Measurements from ENCODE around the gene TET2.
"Not testable (repeated sequence)": the region's sequence is repeated elsewhere in the genome, so short reads cannot be mapped to it uniquely, and the experiment has no call there.

The TET2 gene

DNA sequence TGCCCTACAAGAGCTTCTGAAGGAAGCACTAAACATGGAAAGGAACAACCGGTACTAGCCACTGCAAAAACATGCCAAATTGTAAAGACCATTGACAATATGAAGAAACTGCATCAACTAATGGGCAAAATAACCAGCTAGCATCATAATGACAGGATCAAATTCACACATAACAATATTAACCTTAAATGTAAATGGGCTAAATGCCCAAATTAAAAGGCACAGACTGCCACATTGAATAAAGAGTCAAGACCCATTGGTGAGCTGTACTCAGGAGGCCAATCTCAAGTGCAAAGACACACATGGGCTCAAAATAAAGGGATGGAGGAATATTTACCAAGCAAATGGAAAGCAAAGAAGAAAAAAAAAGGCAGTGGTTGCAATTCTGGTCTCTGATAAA lies 152.4 kb downstream of the TET2 start:
- H3K18ac ChIP-seq (ENCODE audit: low read length); H3K9me3 ChIP-seq (replicated peaks in 1 of 2; ENCODE audit: control insufficient read depth in 2 of 2, insufficient read depth in 1 of 2, low read depth in 1 of 2, low read length in 2 of 2); H2BK5ac ChIP-seq (ENCODE audit: low read length); H3K79me1 ChIP-seq (ENCODE audit: low read depth, low read length); H3K4me3 ChIP-seq (ENCODE audit: low read length in 2 of 2); H2AK5ac ChIP-seq (ENCODE audit: low read depth, low read length); H3K4me2 ChIP-seq (ENCODE audit: insufficient read depth, low read length, poor library complexity, severe bottlenecking); H3K23ac ChIP-seq (ENCODE audit: low read depth, low read length, poor library complexity); H3K4ac ChIP-seq (ENCODE audit: low read length); H3K4me1 ChIP-seq (ENCODE audit: control insufficient read depth in 2 of 2, insufficient read depth in 1 of 2, low read depth in 1 of 2, low read length in 2 of 2); H3K27ac ChIP-seq (replicated peaks; ENCODE audit: low read length); H3K36me3 ChIP-seq (replicated peaks in 1 of 2; ENCODE audit: control insufficient read depth in 2 of 2, insufficient read depth in 2 of 2, low read length in 2 of 2); H3K14ac ChIP-seq (ENCODE audit: low read length); H3K9ac ChIP-seq (ENCODE audit: low read depth, low read length, poor library complexity); H2AFZ ChIP-seq (ENCODE audit: low read length); H2BK15ac ChIP-seq (ENCODE audit: low read length); H2BK12ac ChIP-seq (ENCODE audit: low read length); H4K8ac ChIP-seq (ENCODE audit: low read depth, low read length); H4K91ac ChIP-seq (ENCODE audit: low read depth, low read length, poor library complexity); H2BK120ac ChIP-seq (ENCODE audit: low read depth, low read length); DNase-seq (ENCODE audit: low spot score); H3K27me3 ChIP-seq (ENCODE audit: control insufficient read depth in 3 of 3, insufficient read depth in 3 of 3, low read depth in 1 of 3, low read length in 3 of 3): not testable (repeated sequence)
- no CpG with 5 or more reads among the region's 1 CpG for WGBS, 2 donors (ENCODE audit: extremely low coverage in 2 of 2, insufficient read length in 2 of 2, insufficient replicate concordance in 1 of 2)

DNA sequence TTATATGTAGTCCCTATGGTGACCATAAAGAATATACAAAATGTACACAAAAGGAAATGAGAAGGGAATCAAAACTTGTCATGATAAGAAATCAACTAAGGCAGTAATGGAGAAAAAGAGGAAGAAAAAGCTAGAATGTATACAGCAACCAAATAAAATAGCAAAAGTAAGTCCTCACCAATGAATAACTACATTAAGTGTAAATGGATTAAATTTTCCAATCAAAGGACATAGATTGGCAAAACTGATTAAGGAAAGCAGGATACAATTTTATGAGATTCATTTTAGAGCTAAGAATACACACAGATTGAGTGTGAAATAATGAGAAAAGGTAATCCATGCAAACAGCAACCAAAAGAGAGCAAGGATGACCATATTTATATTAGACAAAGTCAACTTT lies 157.4 kb downstream of the TET2 start:
- Histone ChIP-seq H3K27me3 (ENCODE audit: control insufficient read depth in 3 of 3, insufficient read depth in 3 of 3, low read depth in 1 of 3, low read length in 3 of 3) (no peaks in the 10 kb centered on the region), H4K8ac (ENCODE audit: low read depth, low read length) (no peak overlapping the region), H3K27ac (replicated peaks; ENCODE audit: low read length) (no peak overlapping the region), H3K4me2 (ENCODE audit: insufficient read depth, low read length, poor library complexity, severe bottlenecking) (no peak overlapping the region), H3K4me1 (ENCODE audit: control insufficient read depth in 2 of 2, insufficient read depth in 1 of 2, low read depth in 1 of 2, low read length in 2 of 2) (no peaks in the 10 kb centered on the region), H3K9ac (ENCODE audit: low read depth, low read length, poor library complexity) (no peak overlapping the region), H3K79me1 (ENCODE audit: low read depth, low read length) (no peaks in the 10 kb centered on the region), H2BK5ac (ENCODE audit: low read length) (no peak overlapping the region), H2BK120ac (ENCODE audit: low read depth, low read length) (no peak overlapping the region), H2BK15ac (ENCODE audit: low read length) (no peak overlapping the region), H3K4me3 (ENCODE audit: low read length in 2 of 2) (no peak overlapping the region), H3K14ac (ENCODE audit: low read length) (no peak overlapping the region), H3K36me3 (replicated peaks in 1 of 2; ENCODE audit: control insufficient read depth in 2 of 2, insufficient read depth in 2 of 2, low read length in 2 of 2) (no peaks in the 10 kb centered on the region), H4K91ac (ENCODE audit: low read depth, low read length, poor library complexity) (no peak overlapping the region), H2AK5ac (ENCODE audit: low read depth, low read length) (no peak overlapping the region), H2BK12ac (ENCODE audit: low read length) (no peak overlapping the region), H3K9me3 (replicated peaks in 1 of 2; ENCODE audit: control insufficient read depth in 2 of 2, insufficient read depth in 1 of 2, low read depth in 1 of 2, low read length in 2 of 2) (no peaks in the 10 kb centered on the region), H2AFZ (ENCODE audit: low read length) (no peak overlapping the region), H3K4ac (ENCODE audit: low read length) (no peak overlapping the region), H3K18ac (ENCODE audit: low read length) (no peak overlapping the region), H3K23ac (ENCODE audit: low read depth, low read length, poor library complexity) (no peak overlapping the region)
- no peak for DNase-seq (ENCODE audit: low spot score)

DNA sequence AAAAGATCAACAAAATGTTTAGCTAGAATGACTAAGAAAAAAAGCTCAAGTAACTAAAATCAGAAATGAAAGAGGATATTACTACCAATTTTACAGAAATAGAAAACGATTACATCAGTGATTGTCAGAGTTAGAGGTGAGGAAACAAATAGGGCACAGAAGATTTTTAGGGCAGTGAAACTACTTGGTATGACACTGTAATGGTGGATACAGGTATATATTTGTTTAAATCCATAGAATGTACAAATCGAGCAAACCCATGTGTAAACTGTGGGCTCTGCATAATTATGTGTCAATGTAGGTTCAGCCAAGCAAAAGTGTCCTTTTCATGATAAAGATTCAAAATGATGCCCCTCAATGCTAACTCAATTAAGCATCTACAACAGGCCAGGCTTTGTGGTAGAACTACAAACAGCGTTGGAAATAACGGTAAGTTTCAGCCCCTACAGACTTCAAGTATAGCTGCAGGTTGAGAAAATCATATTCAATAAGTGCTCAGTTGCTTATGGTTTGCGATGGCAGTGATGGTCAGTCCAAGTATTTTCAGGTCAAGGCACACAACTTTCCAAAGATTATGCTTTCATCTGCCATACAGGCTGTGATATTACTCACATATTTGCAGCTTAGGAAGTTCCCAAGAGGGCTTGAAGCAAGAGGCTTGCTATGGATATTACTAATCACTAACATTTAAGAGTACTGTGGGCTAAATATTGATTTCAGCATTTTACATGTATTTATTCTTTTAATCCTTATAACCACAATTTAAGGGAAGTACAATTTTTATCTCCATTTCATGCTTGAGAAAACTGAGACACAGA lies 158.6 kb downstream of the TET2 start:
- no peak for DNase-seq (ENCODE audit: low spot score)
- Histone ChIP-seq H3K4ac (ENCODE audit: low read length) (no peak overlapping the region), H3K18ac (ENCODE audit: low read length) (no peak overlapping the region), H3K23ac (ENCODE audit: low read depth, low read length, poor library complexity) (no peak overlapping the region), H3K79me1 (ENCODE audit: low read depth, low read length) (no peaks in the 10 kb centered on the region), H3K9me3 (replicated peaks in 1 of 2; ENCODE audit: control insufficient read depth in 2 of 2, insufficient read depth in 1 of 2, low read depth in 1 of 2, low read length in 2 of 2) (no peaks in the 10 kb centered on the region), H4K8ac (ENCODE audit: low read depth, low read length) (no peak overlapping the region), H2BK12ac (ENCODE audit: low read length) (no peak overlapping the region), H3K27ac (replicated peaks; ENCODE audit: low read length) (no peak overlapping the region), H3K4me2 (ENCODE audit: insufficient read depth, low read length, poor library complexity, severe bottlenecking) (no peak overlapping the region), H3K4me1 (ENCODE audit: control insufficient read depth in 2 of 2, insufficient read depth in 1 of 2, low read depth in 1 of 2, low read length in 2 of 2) (no peaks in the 10 kb centered on the region), H3K9ac (ENCODE audit: low read depth, low read length, poor library complexity) (no peak overlapping the region), H2BK15ac (ENCODE audit: low read length) (no peak overlapping the region), H3K4me3 (ENCODE audit: low read length in 2 of 2) (no peak overlapping the region), H2AK5ac (ENCODE audit: low read depth, low read length) (no peak overlapping the region), H2BK120ac (ENCODE audit: low read depth, low read length) (no peak overlapping the region), H3K14ac (ENCODE audit: low read length) (no peak overlapping the region), H2AFZ (ENCODE audit: low read length) (no peak overlapping the region), H3K36me3 (replicated peaks in 1 of 2; ENCODE audit: control insufficient read depth in 2 of 2, insufficient read depth in 2 of 2, low read length in 2 of 2) (no peaks in the 10 kb centered on the region), H3K27me3 (ENCODE audit: control insufficient read depth in 3 of 3, insufficient read depth in 3 of 3, low read depth in 1 of 3, low read length in 3 of 3) (no peaks in the 10 kb centered on the region), H2BK5ac (ENCODE audit: low read length) (no peak overlapping the region), H4K91ac (ENCODE audit: low read depth, low read length, poor library complexity) (no peak overlapping the region)
- no CpG with 5 or more reads among the region's 5 CpGs for WGBS, 2 donors (ENCODE audit: extremely low coverage in 2 of 2, insufficient read length in 2 of 2, insufficient replicate concordance in 1 of 2)

DNA sequence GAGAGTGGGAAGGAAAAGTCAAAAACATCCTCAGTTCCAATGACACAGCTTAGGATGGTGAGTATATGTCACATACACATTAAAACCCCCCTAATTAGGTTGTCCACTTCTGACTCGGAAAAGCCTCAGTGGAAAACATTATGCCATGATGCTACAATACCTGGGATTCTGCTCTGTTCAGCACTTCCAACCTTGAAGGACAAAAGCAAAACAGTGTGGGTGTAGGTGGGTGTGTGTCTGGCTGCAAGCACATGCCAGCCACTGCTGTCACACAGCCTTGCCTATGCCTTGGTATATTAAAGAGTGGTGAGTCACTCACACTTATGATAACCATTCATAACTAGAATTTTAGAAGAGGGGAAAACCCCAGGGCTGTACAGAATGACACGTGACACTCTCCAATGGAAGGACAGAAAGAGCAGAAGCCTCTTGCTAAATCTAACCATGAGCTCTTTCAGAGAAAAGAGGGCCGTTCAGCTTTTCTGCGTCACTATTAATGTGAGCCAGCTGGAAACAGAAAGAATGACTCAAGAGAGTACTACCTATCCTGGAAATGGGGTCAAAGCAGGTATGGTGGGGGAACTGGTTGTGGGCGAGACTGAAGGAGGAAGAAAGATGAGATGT lies 159.6 kb downstream of the TET2 start:
- no peak overlapping the region for H3K14ac ChIP-seq (ENCODE audit: low read length)
- H2BK120ac ChIP-seq (ENCODE audit: low read depth, low read length): no peak overlapping the region
- H3K27me3 ChIP-seq (ENCODE audit: control insufficient read depth in 3 of 3, insufficient read depth in 3 of 3, low read depth in 1 of 3, low read length in 3 of 3): no peaks in the 10 kb centered on the region
- no peak overlapping the region for H3K4me3 ChIP-seq (ENCODE audit: low read length in 2 of 2)
- H2BK5ac ChIP-seq (ENCODE audit: low read length): no peak overlapping the region
- no peaks in the 10 kb centered on the region for H3K4me1 ChIP-seq (ENCODE audit: control insufficient read depth in 2 of 2, insufficient read depth in 1 of 2, low read depth in 1 of 2, low read length in 2 of 2)
- no peaks in the 10 kb centered on the region for H3K9me3 ChIP-seq (replicated peaks in 1 of 2; ENCODE audit: control insufficient read depth in 2 of 2, insufficient read depth in 1 of 2, low read depth in 1 of 2, low read length in 2 of 2)
- H4K91ac ChIP-seq (ENCODE audit: low read depth, low read length, poor library complexity): no peak overlapping the region
- H3K9ac ChIP-seq (ENCODE audit: low read depth, low read length, poor library complexity): no peak overlapping the region
- H3K4ac ChIP-seq (ENCODE audit: low read length): no peak overlapping the region
- no peak overlapping the region for H2AK5ac ChIP-seq (ENCODE audit: low read depth, low read length)
- no peak overlapping the region for H4K8ac ChIP-seq (ENCODE audit: low read depth, low read length)
- H3K4me2 ChIP-seq (ENCODE audit: insufficient read depth, low read length, poor library complexity, severe bottlenecking): no peak overlapping the region
- no peak overlapping the region for H2BK12ac ChIP-seq (ENCODE audit: low read length)
- H3K23ac ChIP-seq (ENCODE audit: low read depth, low read length, poor library complexity): no peak overlapping the region
- H3K27ac ChIP-seq (replicated peaks; ENCODE audit: low read length): no peak overlapping the region
- H3K36me3 ChIP-seq (replicated peaks in 1 of 2; ENCODE audit: control insufficient read depth in 2 of 2, insufficient read depth in 2 of 2, low read length in 2 of 2): no peaks in the 10 kb centered on the region
- no peak overlapping the region for H3K18ac ChIP-seq (ENCODE audit: low read length)
- no peak for DNase-seq (ENCODE audit: low spot score)
- WGBS, 2 donors (ENCODE audit: extremely low coverage in 2 of 2, insufficient read length in 2 of 2, insufficient replicate concordance in 1 of 2): no CpG with 5 or more reads among the region's 5 CpGs
- H2BK15ac ChIP-seq (ENCODE audit: low read length): no peak overlapping the region
- H3K79me1 ChIP-seq (ENCODE audit: low read depth, low read length): no peaks in the 10 kb centered on the region
- H2AFZ ChIP-seq (ENCODE audit: low read length): no peak overlapping the region

All from neuronal stem cell (in vitro differentiated cells).